ENCODE results near the gene MPV17L2.

The MPV17L2 gene

GRCh38 chr19:18233224-18233825 is 40.3 kb downstream of the MPV17L2 start:
- no peak for DNase-seq (ENCODE audit: low spot score)

GRCh38 chr19:18234194-18234593 is 41.2 kb downstream of the MPV17L2 start:
- FAIRE-seq (no peak), DNase-seq (ENCODE audit: low spot score) (no peak)

More at GRCh38 chr19:18233224-18233825, 40.3 kb downstream of the MPV17L2 start:
- FAIRE-seq = no peak

GRCh38 chr19:18239303-18239702 is 46.3 kb downstream of the MPV17L2 start:
- FAIRE-seq = no peak

GRCh38 chr19:18245297-18245696 is 52.3 kb downstream of the MPV17L2 start:
- no peak for FAIRE-seq
- DNase-seq (ENCODE audit: low spot score) = no peak

More at GRCh38 chr19:18239303-18239702, 46.3 kb downstream of the MPV17L2 start:
- DNase-seq (ENCODE audit: low spot score) = no peak

Measured in RCC 7860 (cell line).